Stomach (tissue), 9 donors: ENCODE results near the gene ACOT13. TPM values are rescaled to one million over a fixed set of nuclear protein-coding genes. Genes with fewer than 3 reads are reported as not detected.

Source experiments
- DNase-seq, 2 donors: peaks; one replicate each; pipeline versions ENCODE4 v3.0.0 to v3.0.0-alpha.2; 2013 to 2019
- H3K27ac ChIP-seq, 5 donors: fragments of 200-600 bp in 4 of 5; sonication (generic) in 4 of 5; one replicate each; pipeline ENCODE4 v1.5.1; 2013 to 2019; ENCODE audit warnings: mild to moderate bottlenecking in 1 of 5, moderate library complexity in 1 of 5
- H3K27me3 ChIP-seq, 3 donors: fragments of 200-600 bp; sonication (generic); one replicate each; pipeline ENCODE4 v1.5.1; 2017 to 2019; ENCODE audit warnings: mixed run types in 1 of 3
- H3K36me3 ChIP-seq, 4 donors: fragments of 200-600 bp; sonication (generic); 1 replicate in 3 of 4; 2 replicates in 1 of 4; pipeline ENCODE4 v1.5.1; 2016 to 2019
- H3K4me1 ChIP-seq, 4 donors: fragments of 200-600 bp; sonication (generic); one replicate each; pipeline ENCODE4 v1.5.1; 2016 to 2019
- H3K4me3 ChIP-seq, 4 donors: fragments of 200-600 bp; sonication (generic) in 3 of 4; one replicate each; pipeline ENCODE4 v1.5.1; 2016 to 2019; ENCODE audit warnings: mild to moderate bottlenecking in 1 of 4
- H3K9me3 ChIP-seq, 4 donors: fragments of 200-600 bp; sonication (generic); one replicate each; pipeline ENCODE4 v1.5.1; 2016 to 2019
- EP300 ChIP-seq: sonication (generic); formaldehyde crosslinking; IDR thresholded peaks from one replicate; pipeline ENCODE4 v1.6.1; 2017; ENCODE audit warnings: antibody characterized with exemption
- POLR2A ChIP-seq, 4 donors: fragments of 450-650 bp; IDR thresholded peaks; one replicate each; pipeline ENCODE4 v1.6.1; 2016; ENCODE audit warnings: antibody characterized with exemption in 4 of 4, control low read depth in 2 of 4, mild to moderate bottlenecking in 1 of 4, moderate library complexity in 1 of 4
- POLR2AphosphoS5 ChIP-seq, 3 donors: sonication (generic); formaldehyde crosslinking; IDR thresholded peaks; one replicate each; pipeline ENCODE4 v1.6.1; 2016; ENCODE audit warnings: antibody characterized with exemption in 3 of 3
- WGBS, 5 donors: extraction: QIAGEN DNeasy Blood & Tissue Kit in 3 of 5; methylation state at CpG; one replicate each; pipeline versions ENCODE4 v1.1.5 to v1.1.7; 2013 to 2018; 5-methylcytosine and 5-hydroxymethylcytosine counted together
- intact Hi-C: fragments of 100-400 bp; cut with DNase I; formaldehyde crosslinking; loops from one replicate; pipeline ENCODE4 v1.15.1; 2023; ENCODE audit warnings: low total_unique reads
- polyA plus RNA-seq, 3 donors: library from polyadenylated mRNA; stranded (reverse); fragments of 200-250 nt; gene quantifications; one replicate each; pipeline ENCODE4 v1.2.3, GENCODE V29; 2013
- total RNA-seq, 5 donors: library from RNA; depleted of rRNA; stranded (reverse); fragments of >200 nt; gene quantifications; one replicate each; pipeline versions ENCODE4 v1.1.0 to v1.2.3, GENCODE V29; 2014 to 2016
- TF ChIP-seq, protein P1 (sequence below), 7 experiments: fragments of 450-650 bp in 4 of 7; fragments of 200-600 bp in 3 of 7; sonication (generic) in 3 of 7; IDR thresholded peaks; one replicate each; pipeline ENCODE4 v1.5.1; 2016 to 2019; ENCODE audit warnings: antibody characterized with exemption in 7 of 7, control low read depth in 2 of 7, mild to moderate bottlenecking in 1 of 7
- donor health status: healthy with polysubstance abuse.
- donor health status: Bipolar disorder and iron deficiency.
- donor health status: healthy.

The ACOT13 gene
- total and polyA plus RNA-seq, 8 donors: 2.9 to 22.1 (median 9.2) TPM

GRCh38 chr6:24646771-24647170 lies 20.1 kb upstream of the ACOT13 start:
- Histone ChIP-seq H3K27ac (no peak overlapping the region), H3K36me3 (peaks cover 0 to 28% (median 22%) of the 10 kb centered on the region in 4 donors), H3K4me1 (peaks cover 0 to 15% (median 11%) of the 10 kb centered on the region in 4 donors), H3K4me3 (no peak overlapping the region), H3K9me3 (no peaks in the 10 kb centered on the region), H3K27me3 (peaks cover 0 to 14% (median 4%) of the 10 kb centered on the region in 3 donors)
- WGBS, 5 donors: 63 to 79% (median 71%) methylated on average over 8 of the region's 8 CpGs
- DNase-seq: no peak
- TF ChIP-seq POLR2A (IDR thresholded peaks at IDR 0.05) (no peak), POLR2AphosphoS5 (IDR thresholded peaks at IDR 0.05) (no peak), EP300 (no peak)
- TF ChIP-seq, protein P1, sequence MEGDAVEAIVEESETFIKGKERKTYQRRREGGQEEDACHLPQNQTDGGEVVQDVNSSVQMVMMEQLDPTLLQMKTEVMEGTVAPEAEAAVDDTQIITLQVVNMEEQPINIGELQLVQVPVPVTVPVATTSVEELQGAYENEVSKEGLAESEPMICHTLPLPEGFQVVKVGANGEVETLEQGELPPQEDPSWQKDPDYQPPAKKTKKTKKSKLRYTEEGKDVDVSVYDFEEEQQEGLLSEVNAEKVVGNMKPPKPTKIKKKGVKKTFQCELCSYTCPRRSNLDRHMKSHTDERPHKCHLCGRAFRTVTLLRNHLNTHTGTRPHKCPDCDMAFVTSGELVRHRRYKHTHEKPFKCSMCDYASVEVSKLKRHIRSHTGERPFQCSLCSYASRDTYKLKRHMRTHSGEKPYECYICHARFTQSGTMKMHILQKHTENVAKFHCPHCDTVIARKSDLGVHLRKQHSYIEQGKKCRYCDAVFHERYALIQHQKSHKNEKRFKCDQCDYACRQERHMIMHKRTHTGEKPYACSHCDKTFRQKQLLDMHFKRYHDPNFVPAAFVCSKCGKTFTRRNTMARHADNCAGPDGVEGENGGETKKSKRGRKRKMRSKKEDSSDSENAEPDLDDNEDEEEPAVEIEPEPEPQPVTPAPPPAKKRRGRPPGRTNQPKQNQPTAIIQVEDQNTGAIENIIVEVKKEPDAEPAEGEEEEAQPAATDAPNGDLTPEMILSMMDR (IDR thresholded peaks at IDR 0.05): no peak
- intact Hi-C loops: no loop called here

- DNase-seq: no peak
- Histone ChIP-seq H3K27ac (no peak overlapping the region), H3K36me3 (peaks cover 7 to 43% (median 37%) of the 10 kb centered on the region in 4 donors), H3K4me3 (no peak overlapping the region), H3K27me3 (peaks cover 0 to 14% (median 4%) of the 10 kb centered on the region in 3 donors), H3K9me3 (no peaks in the 10 kb centered on the region), H3K4me1 (peaks cover 0 to 15% (median 11%) of the 10 kb centered on the region in 4 donors)
- WGBS, 5 donors: 95 to 97% (median 96%) methylated on average over 5 of the region's 5 CpGs
- no peak for TF ChIP-seq EP300
- no peak for TF ChIP-seq POLR2AphosphoS5 (IDR thresholded peaks at IDR 0.05)
- no peak for TF ChIP-seq POLR2A (IDR thresholded peaks at IDR 0.05)
- TF ChIP-seq, protein P1 (IDR thresholded peaks at IDR 0.05): no peak
- intact Hi-C loops: no loop called here
Observed at GRCh38 chr6:24648276-24648675, 18.6 kb upstream of the ACOT13 start.

DNA sequence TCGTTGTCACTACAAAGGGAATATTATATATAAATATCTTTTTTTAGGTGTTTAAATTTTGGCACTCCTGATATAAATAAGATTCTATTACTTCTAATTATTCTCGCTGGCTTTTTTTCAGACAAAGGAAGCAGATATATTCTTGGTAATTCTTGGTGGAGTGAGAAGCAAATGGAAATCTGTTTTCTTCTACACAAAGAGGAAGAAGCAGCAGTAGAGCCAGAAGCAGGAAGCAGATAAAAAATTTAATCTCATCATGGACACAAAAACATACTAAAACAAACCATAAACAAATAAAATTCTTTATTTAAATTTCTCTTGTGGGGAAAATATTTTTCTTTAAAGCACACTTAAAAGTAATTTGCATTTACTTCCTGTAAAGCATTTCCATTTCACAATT lies 17.2 kb upstream of the ACOT13 start:
- 71 to 88% (median 80%) methylated on average over 2 of the region's 2 CpGs for WGBS, 5 donors

DNA sequence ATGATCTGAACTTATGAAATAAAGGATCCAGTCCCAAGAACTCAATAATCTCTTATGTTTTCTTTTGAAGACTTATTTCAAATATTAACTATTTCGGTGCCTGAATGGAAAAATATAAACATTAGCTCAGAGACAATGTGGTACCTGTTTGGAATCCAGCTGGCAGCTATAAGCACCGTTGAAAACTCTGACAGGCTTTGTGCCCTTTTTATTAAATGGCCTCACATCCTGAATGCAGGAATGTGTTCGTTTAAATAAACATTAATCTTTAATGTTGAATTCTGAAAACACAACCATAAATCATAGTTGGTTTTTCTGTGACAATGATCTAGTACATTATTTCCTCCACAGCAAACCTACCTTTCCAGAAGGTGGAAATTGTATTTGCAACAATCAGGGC lies 16.5 kb upstream of the ACOT13 start:
- Histone ChIP-seq H3K27me3 (no peaks in the 10 kb centered on the region), H3K36me3 (peaks cover 7 to 59% (median 58%) of the 10 kb centered on the region in 4 donors), H3K4me3 (no peak overlapping the region), H3K4me1 (peaks cover 0 to 17% (median 10%) of the 10 kb centered on the region in 4 donors), H3K9me3 (no peaks in the 10 kb centered on the region), H3K27ac (no peak overlapping the region)
- intact Hi-C loops: no loop called here
- no peak for DNase-seq
- TF ChIP-seq POLR2AphosphoS5 (IDR thresholded peaks at IDR 0.05): no peak
- TF ChIP-seq, protein P1 (IDR thresholded peaks at IDR 0.05): no peak
- TF ChIP-seq EP300: no peak
- no peak for TF ChIP-seq POLR2A (IDR thresholded peaks at IDR 0.05)
- WGBS, 5 donors: 26 to 39% (median 28%) methylated on average over 3 of the region's 3 CpGs

More for the DNA sequence above, 17.2 kb upstream of the ACOT13 start:
- TF ChIP-seq POLR2A (IDR thresholded peaks at IDR 0.05) (no peak), EP300 (no peak), POLR2AphosphoS5 (IDR thresholded peaks at IDR 0.05) (no peak)
- TF ChIP-seq, protein P1 (IDR thresholded peaks at IDR 0.05): no peak
- Histone ChIP-seq H3K9me3 (no peaks in the 10 kb centered on the region), H3K4me1 (peaks cover 0 to 15% (median 11%) of the 10 kb centered on the region in 4 donors), H3K4me3 (no peak overlapping the region), H3K36me3 (peaks cover 7 to 57% (median 52%) of the 10 kb centered on the region in 4 donors), H3K27me3 (peaks cover 0 to under 1% (median 0%) of the 10 kb centered on the region in 3 donors), H3K27ac (no peak overlapping the region)
- intact Hi-C loops: no loop called here
- DNase-seq: no peak
